H1 (cell line): ENCODE measurements around the gene C10orf95. TPM values are rescaled to one million over a fixed set of nuclear protein-coding genes. Genes with fewer than 3 reads are reported as not detected.

ENCODE experiments used
- CTCF ChIA-PET: fragments of 300-600 bp; sonication (Branson Sonifier 250); formaldehyde crosslinking; loops from one replicate; lab custom pipeline; 2021; ENCODE audit not compliant: partially characterized antibody; lab: Charles Lee
- POLR2A ChIA-PET: fragments of 300-600 bp; sonication (Branson Sonifier 250); formaldehyde crosslinking; loops from one replicate; lab custom pipeline; 2021; ENCODE audit warnings: inconsistent platforms; ENCODE audit not compliant: partially characterized antibody; lab: Charles Lee
- DNase-seq, 2 experiments: peaks; one replicate each; pipeline versions ENCODE4 v3.0.0 to v3.0.0-alpha.2; 2010 to 2022; ENCODE audit warnings: low spot score in 2 of 2, low read depth in 1 of 2, mixed read lengths in 1 of 2
- FAIRE-seq: peaks from 2 replicates; lab custom pipeline; 2011; peaks lifted over from hg19 to GRCh38; lab: Jason Lieb, UNC
- H2AFZ ChIP-seq: 2 replicates; pipeline ENCODE4 v1.8.1; 2012; ENCODE audit warnings: low read length, inconsistent platforms
- H2AK5ac ChIP-seq: 2 replicates; pipeline ENCODE4 v1.6.1; 2013; ENCODE audit warnings: low read depth, low read length
- H2BK120ac ChIP-seq: replicated peaks from 2 replicates; pipeline ENCODE3; 2013; ENCODE audit warnings: low read depth, low read length, inconsistent platforms
- H2BK12ac ChIP-seq: 2 replicates; pipeline ENCODE4 v1.6.1; 2013; ENCODE audit warnings: low read depth, low read length
- H2BK15ac ChIP-seq: 2 replicates; pipeline ENCODE4 v1.6.1; 2013; ENCODE audit warnings: low read length
- H2BK20ac ChIP-seq: 2 replicates; pipeline ENCODE4 v1.6.1; 2013; ENCODE audit warnings: low read length
- H2BK5ac ChIP-seq: 2 replicates; pipeline ENCODE4 v1.6.1; 2013; ENCODE audit warnings: low read depth, low read length
- H3K14ac ChIP-seq: 2 replicates; pipeline ENCODE4 v1.6.1; 2013; ENCODE audit warnings: inconsistent platforms; ENCODE audit not compliant: insufficient read length
- H3K18ac ChIP-seq: 2 replicates; pipeline ENCODE4 v1.6.1; 2013; ENCODE audit warnings: low read length; ENCODE audit errors: extremely low read depth
- H3K23ac ChIP-seq: 2 replicates; pipeline ENCODE4 v1.6.1; 2013; ENCODE audit warnings: inconsistent platforms; ENCODE audit not compliant: insufficient read length
- H3K23me2 ChIP-seq: 2 replicates; pipeline ENCODE4 v1.6.1; 2013; ENCODE audit warnings: low read depth, low read length
- H3K27ac ChIP-seq: 2 replicates; pipeline ENCODE4 v1.6.1; 2011; ENCODE audit warnings: low read depth, low read length, inconsistent platforms
- H3K27me3 ChIP-seq, 4 experiments: replicated peaks in 1 of 4; 1 replicate in 1 of 4; 2 replicates in 3 of 4; pipeline versions ENCODE4 v1.6.1 to v1.8.1; 2011 to 2013; ENCODE audit warnings: low read length in 3 of 4, mild to moderate bottlenecking in 3 of 4, inconsistent platforms in 2 of 4, mixed read lengths in 2 of 4, moderate library complexity in 1 of 4; ENCODE audit not compliant: control insufficient read depth in 3 of 4, insufficient read depth in 3 of 4; ENCODE audit errors: extremely low read depth in 1 of 4
- H3K36me3 ChIP-seq, 4 experiments: 2 replicates each; pipeline versions ENCODE4 v1.6.1 to v1.8.1; 2011 to 2013; ENCODE audit warnings: mild to moderate bottlenecking in 4 of 4, low read length in 3 of 4, moderate library complexity in 2 of 4, control low read depth in 1 of 4, inconsistent platforms in 1 of 4; ENCODE audit not compliant: insufficient read depth in 4 of 4, control insufficient read depth in 2 of 4
- H3K4ac ChIP-seq: replicated peaks from 2 replicates; pipeline ENCODE3; 2013; ENCODE audit warnings: low read length, low read depth, mixed read lengths, inconsistent platforms; ENCODE audit not compliant: insufficient read length
- H3K4me1 ChIP-seq, 4 experiments: replicated peaks in 1 of 4; 1 replicate in 1 of 4; 2 replicates in 3 of 4; pipeline versions ENCODE4 v1.6.1 to v1.8.1; 2011 to 2013; ENCODE audit warnings: low read length in 3 of 4, inconsistent platforms in 2 of 4, mixed read lengths in 1 of 4; ENCODE audit not compliant: insufficient read depth in 4 of 4, control insufficient read depth in 3 of 4
- H3K4me2 ChIP-seq, 2 experiments: 2 replicates each; pipeline versions ENCODE4 v1.6.1 to v1.8.1; 2011 to 2013; ENCODE audit warnings: low read depth in 2 of 2, low read length in 2 of 2, control low read depth in 1 of 2, inconsistent platforms in 1 of 2, mild to moderate bottlenecking in 1 of 2; ENCODE audit not compliant: insufficient read depth in 1 of 2
- H3K4me3 ChIP-seq, 4 experiments: fragments of 200-600, 300-600 bp in 1 of 4; sonication (generic), shearing (Covaris generic), sonication (Bioruptor Twin) in 1 of 4; 2 replicates each; pipeline versions ENCODE4 v1.5.1 to v1.8.1; 2011 to 2016; ENCODE audit warnings: low read length in 4 of 4, low read depth in 3 of 4, control low read depth in 2 of 4, inconsistent platforms in 2 of 4, mild to moderate bottlenecking in 2 of 4, mixed read lengths in 1 of 4, moderate library complexity in 1 of 4; ENCODE audit not compliant: insufficient read depth in 2 of 4; ENCODE audit errors: extremely low read depth in 1 of 4
- H3K56ac ChIP-seq: replicated peaks from 2 replicates; pipeline ENCODE3; 2013; ENCODE audit warnings: low read depth, mild to moderate bottlenecking, mixed read lengths, low read length, inconsistent platforms; ENCODE audit not compliant: insufficient read length
- H3K79me1 ChIP-seq: 2 replicates; pipeline ENCODE4 v1.6.1; 2013; ENCODE audit warnings: low read depth, low read length, control low read depth
- H3K79me2 ChIP-seq, 2 experiments: 2 replicates each; pipeline versions ENCODE4 v1.6.1 to v1.8.1; 2012 to 2013; ENCODE audit warnings: low read length in 2 of 2, mild to moderate bottlenecking in 2 of 2, inconsistent platforms in 1 of 2; ENCODE audit not compliant: insufficient read depth in 2 of 2, control insufficient read depth in 1 of 2
- H3K9ac ChIP-seq, 4 experiments: replicated peaks in 1 of 4; 1 replicate in 1 of 4; 2 replicates in 3 of 4; pipeline versions ENCODE4 v1.6.1 to v1.8.1; 2011 to 2013; ENCODE audit warnings: low read depth in 3 of 4, low read length in 3 of 4, control low read depth in 2 of 4, mild to moderate bottlenecking in 2 of 4, moderate library complexity in 2 of 4, inconsistent platforms in 1 of 4; ENCODE audit errors: extremely low read depth in 1 of 4
- H3K9me3 ChIP-seq, 2 experiments: 2 replicates each; pipeline versions ENCODE4 v1.6.1 to v1.8.1; 2012 to 2013; ENCODE audit warnings: mild to moderate bottlenecking in 2 of 2, moderate library complexity in 2 of 2, control low read depth in 1 of 2, inconsistent platforms in 1 of 2, low read depth in 1 of 2, low read length in 1 of 2, mixed read lengths in 1 of 2; ENCODE audit not compliant: insufficient read depth in 2 of 2
- H4K20me1 ChIP-seq, 2 experiments: replicated peaks in 1 of 2; 2 replicates each; pipeline versions ENCODE3 to v1.8.1; 2011 to 2013; ENCODE audit warnings: inconsistent platforms in 2 of 2, low read length in 2 of 2, mild to moderate bottlenecking in 1 of 2; ENCODE audit not compliant: insufficient read depth in 2 of 2, control insufficient read depth in 1 of 2
- H4K5ac ChIP-seq: 2 replicates; pipeline ENCODE4 v1.6.1; 2013; ENCODE audit warnings: low read length, low read depth, mixed read lengths, inconsistent platforms; ENCODE audit not compliant: insufficient read length
- H4K8ac ChIP-seq: 2 replicates; pipeline ENCODE4 v1.8.0; 2013; ENCODE audit warnings: mild to moderate bottlenecking, moderate library complexity, low read length, inconsistent platforms; ENCODE audit not compliant: insufficient read depth; ENCODE audit errors: extremely low read depth
- H4K91ac ChIP-seq: replicated peaks from 2 replicates; pipeline ENCODE3; 2013; ENCODE audit warnings: low read length, mixed read lengths, inconsistent platforms; ENCODE audit not compliant: insufficient read length
- CREB1 ChIP-seq: IDR thresholded peaks from 2 replicates; pipeline ENCODE4 v1.6.1; 2012; ENCODE audit warnings: inconsistent platforms
- CTBP2 ChIP-seq: IDR thresholded peaks from 2 replicates; pipeline ENCODE4 v1.7.0; 2011; ENCODE audit warnings: borderline replicate concordance, mild to moderate bottlenecking, moderate library complexity, mixed read lengths, low read length; ENCODE audit not compliant: insufficient read depth, insufficient read length
- EP300 ChIP-seq, 2 experiments: IDR thresholded peaks; 1 replicate in 1 of 2; 2 replicates in 1 of 2; pipeline ENCODE4 v1.6.1; 2011 to 2012; ENCODE audit warnings: low read depth in 2 of 2, low read length in 2 of 2, mild to moderate bottlenecking in 2 of 2, borderline replicate concordance in 1 of 2, inconsistent platforms in 1 of 2, moderate library complexity in 1 of 2
- MAX ChIP-seq: IDR thresholded peaks from 2 replicates; pipeline ENCODE4 v1.6.1; 2012; ENCODE audit warnings: inconsistent platforms
- NANOG ChIP-seq: IDR thresholded peaks from 2 replicates; pipeline ENCODE4 v1.6.1; 2011; ENCODE audit warnings: low read length, low read depth, mild to moderate bottlenecking, inconsistent platforms; ENCODE audit not compliant: insufficient read depth, poor library complexity, severe bottlenecking
- WGBS, 2 experiments: shearing (Covaris generic) in 1 of 2; methylation state at CpG; one replicate each; pipeline versions ENCODE4 v1.1.6 to v1.1.7; 2013 to 2015; ENCODE audit warnings: low lambda C conversion rate in 2 of 2, mixed read lengths in 2 of 2, inconsistent platforms in 1 of 2, low coverage in 1 of 2, missing lambda C conversion rate in 1 of 2; ENCODE audit not compliant: insufficient replicate concordance in 2 of 2, insufficient coverage in 1 of 2, insufficient read length in 1 of 2; ENCODE audit errors: extremely low coverage in 1 of 2, missing lambda C conversion rate in 1 of 2; 5-methylcytosine and 5-hydroxymethylcytosine counted together
- polyA plus RNA-seq, 7 experiments: library from polyadenylated mRNA; depleted of rRNA in 3 of 7; stranded (reverse) in 5 of 7; unstranded in 2 of 7; fragments of >200 nt in 5 of 7; fragments of 200-250 nt in 2 of 7; gene quantifications; 1 replicate in 5 of 7; 2 replicates in 1 of 7; 4 replicates in 1 of 7; pipeline versions ENCODE4 v1.2.1 to v1.2.3, GENCODE V29; 2011 to 2013; ENCODE audit warnings: missing spikeins in 2 of 7, mixed read lengths in 2 of 7
- total RNA-seq: library from RNA; stranded (reverse); fragmentation: NEBNext Ultra II Directional; extraction: Animal tissue kit (Norgen Biotek cat#: 25700); gene quantifications from 2 replicates; pipeline ENCODE4 v1.2.1, GENCODE V29; 2021

The C10orf95 gene
- total and polyA plus RNA-seq, 2 of the 8 experiments (the other 6 are each of a cell fraction or from before 2014, with no cell fraction given) = 0.34 to 0.48 TPM

- no peak overlapping the region for H4K8ac ChIP-seq
- H3K4ac ChIP-seq = no peak overlapping the region
- H3K4me2 ChIP-seq = no peak overlapping the region
- no peak overlapping the region for H3K18ac ChIP-seq
- DNase-seq = no peak
- H3K23me2 ChIP-seq = no peaks in the 10 kb centered on the region
- H3K27ac ChIP-seq = no peak overlapping the region
- H3K36me3 ChIP-seq = peaks cover 29 to 69% (median 55%) of the 10 kb centered on the region in 4 experiments
- TF ChIP-seq CREB1 = no peak
- no peak for TF ChIP-seq MAX
- TF ChIP-seq CTBP2 = no peak
- TF ChIP-seq EP300 (IDR thresholded peaks at IDR 0.05; ENCODE audit: borderline replicate concordance in 1 of 2, low read depth in 2 of 2, low read length in 2 of 2) = no peak
- TF ChIP-seq NANOG = no peak
- H3K14ac ChIP-seq = no peak overlapping the region
- no peaks in the 10 kb centered on the region for H3K4me1 ChIP-seq
- ChIA-PET CTCF (interaction anchor here (1.1 to 8.1 kb wide), 8 partner anchors 12 to 100 kb away, joined by 3 to 77 read pairs (median 4); partner anchors contain the start of gene FBXL15), POLR2A (interaction anchor here (0.8 kb wide), 1 partner anchor 62 kb away, joined by 4 read pairs; no protein-coding TSS in a partner anchor)
- no peak overlapping the region for H3K4me3 ChIP-seq
- H2BK15ac ChIP-seq = no peak overlapping the region
- no peaks in the 10 kb centered on the region for H3K9me3 ChIP-seq
- H2BK12ac ChIP-seq = no peak overlapping the region
- no peak overlapping the region for H3K9ac ChIP-seq
- H2AK5ac ChIP-seq = no peak overlapping the region
- H2BK20ac ChIP-seq = no peak overlapping the region
- FAIRE-seq = no peak
- no peak overlapping the region for H2AFZ ChIP-seq
- no peaks in the 10 kb centered on the region for H3K27me3 ChIP-seq
- H2BK5ac ChIP-seq = no peak overlapping the region
- H3K79me1 ChIP-seq = no peaks in the 10 kb centered on the region
- WGBS, 2 experiments = 96% methylated on average over 13 of the region's 13 CpGs; no CpG with 5 or more reads in 1 of the 2 experiments
- H4K91ac ChIP-seq = no peak overlapping the region
- H4K5ac ChIP-seq = no peak overlapping the region
- no peak overlapping the region for H3K56ac ChIP-seq
- peaks cover 0 to 10% of the 10 kb centered on the region in 2 experiments for H4K20me1 ChIP-seq
- H3K23ac ChIP-seq = no peak overlapping the region
- no peak overlapping the region for H2BK120ac ChIP-seq
- H3K79me2 ChIP-seq = no peaks in the 10 kb centered on the region
These were observed 32.7 kb upstream of the C10orf95 start for GRCh38 chr10:102484021-102484420.
